ENCODE results near the gene MPRIP.
"Not testable (repeated sequence)": the region's sequence is repeated elsewhere in the genome, so short reads cannot be mapped to it uniquely, and the experiment has no call there.

MPRIP gene

GRCh38 chr17:17183744-17184143, 141.5 kb downstream of the MPRIP start:
- TF ChIP-seq PPARA (CRISPR knock-in tag; IDR thresholded peaks at IDR 0.05; ENCODE audit: borderline replicate concordance) (no peak), GLIS3 (CRISPR knock-in tag; IDR thresholded peaks at IDR 0.05) (no peak), SNAI2 (CRISPR knock-in tag; IDR thresholded peaks at IDR 0.05) (no peak), ZC3H10 (CRISPR knock-in tag; IDR thresholded peaks at IDR 0.05) (no peak), TOX (CRISPR knock-in tag; IDR thresholded peaks at IDR 0.05; ENCODE audit: borderline replicate concordance) (no peak), TSHZ2 (CRISPR knock-in tag; IDR thresholded peaks at IDR 0.05) (no peak), ZNF8 (CRISPR knock-in tag; IDR thresholded peaks at IDR 0.05) (no peak), ZNF565 (CRISPR knock-in tag; conservative IDR thresholded peaks at IDR 0.05; ENCODE audit: low read depth) (no peak), ZNF70 (CRISPR knock-in tag; IDR thresholded peaks at IDR 0.05) (no peak), ZFP30 (CRISPR knock-in tag; IDR thresholded peaks at IDR 0.05) (no peak), RARB (CRISPR knock-in tag; IDR thresholded peaks at IDR 0.05) (no peak), PATZ1 (CRISPR knock-in tag; IDR thresholded peaks at IDR 0.05; ENCODE audit: borderline replicate concordance) (no peak), CSDC2 (CRISPR knock-in tag; IDR thresholded peaks at IDR 0.05) (no peak)
- no peak for ATAC-seq

- not testable (repeated sequence) for ATAC-seq
Observed at GRCh38 chr17:17184985-17185757, 142.9 kb downstream of the MPRIP start.

- TF ChIP-seq ZC3H10 (CRISPR knock-in tag; IDR thresholded peaks at IDR 0.05), result no peak
- no peak for TF ChIP-seq GLIS3 (CRISPR knock-in tag; IDR thresholded peaks at IDR 0.05)
- TF ChIP-seq BACH2 (CRISPR knock-in tag; IDR thresholded peaks at IDR 0.05; ENCODE audit: borderline replicate concordance), result no peak
- no peak for ATAC-seq
Observed at GRCh38 chr17:17186051-17186450, 143.8 kb downstream of the MPRIP start.

GRCh38 chr17:17186551-17187505, 144.6 kb downstream of the MPRIP start:
- ATAC-seq, result peak; percentile 28
- no peak for TF ChIP-seq ZFP3 (CRISPR knock-in tag; IDR thresholded peaks at IDR 0.05)
- TF ChIP-seq ZNF70 (CRISPR knock-in tag; IDR thresholded peaks at IDR 0.05), result no peak
- TF ChIP-seq TSHZ2 (CRISPR knock-in tag; IDR thresholded peaks at IDR 0.05), result no peak
- no peak for TF ChIP-seq ISL1 (CRISPR knock-in tag; IDR thresholded peaks at IDR 0.05)
- no peak for TF ChIP-seq PATZ1 (CRISPR knock-in tag; IDR thresholded peaks at IDR 0.05; ENCODE audit: borderline replicate concordance)
- TF ChIP-seq TOX (CRISPR knock-in tag; IDR thresholded peaks at IDR 0.05; ENCODE audit: borderline replicate concordance), result no peak
- TF ChIP-seq ZNF565 (CRISPR knock-in tag; conservative IDR thresholded peaks at IDR 0.05; ENCODE audit: low read depth), result no peak
- no peak for TF ChIP-seq CSRNP3 (CRISPR knock-in tag; IDR thresholded peaks at IDR 0.05)
- no peak for TF ChIP-seq ZNF8 (CRISPR knock-in tag; IDR thresholded peaks at IDR 0.05)
- no peak for TF ChIP-seq BACH2 (CRISPR knock-in tag; IDR thresholded peaks at IDR 0.05; ENCODE audit: borderline replicate concordance)
- no peak for TF ChIP-seq ZFP30 (CRISPR knock-in tag; IDR thresholded peaks at IDR 0.05)
- TF ChIP-seq CREB5 (CRISPR knock-in tag; IDR thresholded peaks at IDR 0.05; ENCODE audit: low read depth), result no peak
- TF ChIP-seq PPARA (CRISPR knock-in tag; IDR thresholded peaks at IDR 0.05; ENCODE audit: borderline replicate concordance), result no peak

Data from SK-N-SH treated with all-trans-retinoic acid at 6 μM for 48 hours (cell line).